Loucy (cell line): ENCODE results near the gene KRTAP10-1.

ENCODE experiments used
- CTCF ChIP-seq: fragments of 200-600 bp; sonication (generic); conservative IDR thresholded peaks from 2 replicates; pipeline ENCODE4 v1.5.1; 2014; ENCODE audit warnings: mild to moderate bottlenecking, antibody characterized with exemption, low read length
- EZH2phosphoT487 ChIP-seq: fragments of 200-600 bp; IDR thresholded peaks from 2 replicates; pipeline ENCODE4 v1.6.1; 2018; ENCODE audit warnings: antibody characterized with exemption, mild to moderate bottlenecking, moderate library complexity, borderline replicate concordance

GRCh38 chr21:44540741-44541288 is 820 bp upstream of the KRTAP10-1 start:
- TF ChIP-seq CTCF: no peak
- TF ChIP-seq EZH2phosphoT487: no peak
